ENCODE results near the gene GDPD3. TPM values are rescaled to one million over a fixed set of nuclear protein-coding genes. Genes with fewer than 3 reads are reported as not detected.
"Not testable (repeated sequence)": the region's sequence is repeated elsewhere in the genome, so short reads cannot be mapped to it uniquely, and the experiment has no call there.

The GDPD3 gene
- total RNA-seq, 3 donors from 2014 or later = 1.6 to 7.3 (median 2.0) TPM

DNA sequence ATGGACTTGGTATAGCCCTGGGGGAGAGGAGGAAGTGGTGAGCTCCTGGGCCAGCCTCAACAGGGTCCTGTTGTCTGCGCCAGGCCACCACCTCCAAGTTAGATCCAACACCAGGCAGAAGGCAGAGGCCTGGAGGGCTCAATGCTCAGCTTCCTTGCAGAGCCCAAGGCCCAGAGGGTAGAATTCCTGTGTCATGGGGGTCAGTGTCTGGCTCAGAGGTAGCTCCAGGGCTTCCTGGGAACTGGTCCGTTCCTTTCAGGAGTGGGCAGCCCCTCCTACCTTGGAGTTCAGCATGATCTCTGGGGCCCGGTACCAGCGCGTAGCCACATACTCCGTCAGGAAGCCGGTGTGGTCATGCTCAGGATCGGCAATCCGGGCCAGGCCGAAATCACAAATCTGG is 4.4 kb upstream of the GDPD3 start:
- Histone ChIP-seq H3K36me3 (no peaks in the 10 kb centered on the region), H3K4me1 (no peaks in the 10 kb centered on the region), H3K27ac (no peak overlapping the region), H3K4me3 (no peak overlapping the region), H3K27me3 (no peaks in the 10 kb centered on the region), H3K9me3 (no peaks in the 10 kb centered on the region)
- TF ChIP-seq, protein P1, sequence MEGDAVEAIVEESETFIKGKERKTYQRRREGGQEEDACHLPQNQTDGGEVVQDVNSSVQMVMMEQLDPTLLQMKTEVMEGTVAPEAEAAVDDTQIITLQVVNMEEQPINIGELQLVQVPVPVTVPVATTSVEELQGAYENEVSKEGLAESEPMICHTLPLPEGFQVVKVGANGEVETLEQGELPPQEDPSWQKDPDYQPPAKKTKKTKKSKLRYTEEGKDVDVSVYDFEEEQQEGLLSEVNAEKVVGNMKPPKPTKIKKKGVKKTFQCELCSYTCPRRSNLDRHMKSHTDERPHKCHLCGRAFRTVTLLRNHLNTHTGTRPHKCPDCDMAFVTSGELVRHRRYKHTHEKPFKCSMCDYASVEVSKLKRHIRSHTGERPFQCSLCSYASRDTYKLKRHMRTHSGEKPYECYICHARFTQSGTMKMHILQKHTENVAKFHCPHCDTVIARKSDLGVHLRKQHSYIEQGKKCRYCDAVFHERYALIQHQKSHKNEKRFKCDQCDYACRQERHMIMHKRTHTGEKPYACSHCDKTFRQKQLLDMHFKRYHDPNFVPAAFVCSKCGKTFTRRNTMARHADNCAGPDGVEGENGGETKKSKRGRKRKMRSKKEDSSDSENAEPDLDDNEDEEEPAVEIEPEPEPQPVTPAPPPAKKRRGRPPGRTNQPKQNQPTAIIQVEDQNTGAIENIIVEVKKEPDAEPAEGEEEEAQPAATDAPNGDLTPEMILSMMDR (IDR thresholded peaks at IDR 0.05) = no peak
- TF ChIP-seq POLR2A (IDR thresholded peaks at IDR 0.05) = no peak
- TF ChIP-seq POLR2AphosphoS5 (IDR thresholded peaks at IDR 0.05) = no peak
- intact Hi-C loops (cut with DNase I; ENCODE audit: low total_unique reads) = no loop called here
- no peak for DNase-seq (ENCODE audit: low spot score in 2 of 2)

DNA sequence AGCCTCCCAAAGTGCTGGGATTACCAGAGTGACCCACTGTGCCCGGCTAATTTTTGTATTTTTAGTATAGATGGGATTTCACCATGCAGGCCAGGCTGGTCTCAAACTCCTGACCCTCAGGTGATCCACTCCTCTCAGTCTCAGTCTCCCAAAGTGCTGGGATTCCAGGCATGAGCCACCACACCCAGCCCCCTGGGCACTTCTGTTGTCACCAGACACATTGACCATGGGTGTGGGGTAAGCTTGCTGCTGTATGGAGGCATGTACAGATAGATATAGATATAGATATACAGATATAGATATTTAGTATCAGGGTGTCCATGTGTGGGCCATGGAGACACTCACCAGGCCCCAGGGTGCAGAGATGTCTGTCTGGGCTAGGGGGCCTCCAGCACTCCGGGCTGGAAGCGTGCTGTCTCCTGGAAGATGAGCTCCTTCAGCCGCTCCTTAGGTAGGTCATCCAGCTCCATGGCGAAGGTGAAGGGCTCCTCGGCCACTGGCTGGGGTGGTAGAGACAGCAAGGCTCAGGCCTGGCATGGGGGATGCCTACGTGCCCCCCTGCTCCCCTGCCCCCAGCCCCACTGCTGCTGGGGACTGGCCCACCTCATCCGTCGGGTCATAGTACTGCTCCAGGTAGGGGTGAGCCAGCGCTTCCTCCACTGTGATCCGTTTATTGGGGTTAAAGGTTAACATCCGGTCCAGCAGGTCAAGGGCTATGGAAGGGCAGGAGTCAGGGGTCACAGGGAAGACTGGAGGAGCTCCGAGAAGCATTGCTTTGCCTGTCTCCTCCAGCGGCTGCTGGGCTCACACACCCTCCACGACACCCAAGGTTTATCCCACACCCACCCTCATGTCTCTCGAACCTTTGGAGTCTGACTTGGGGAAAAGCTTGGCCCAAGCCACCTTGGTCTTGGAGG is 3.2 kb upstream of the GDPD3 start:
- no peaks in the 10 kb centered on the region for H3K4me1 ChIP-seq
- no peaks in the 10 kb centered on the region for H3K36me3 ChIP-seq
- H3K9me3 ChIP-seq = no peaks in the 10 kb centered on the region
- no peaks in the 10 kb centered on the region for H3K27me3 ChIP-seq
- TF ChIP-seq, protein P1 (IDR thresholded peaks at IDR 0.05) = no peak
- TF ChIP-seq POLR2A (IDR thresholded peaks at IDR 0.05) (no peak), POLR2AphosphoS5 (IDR thresholded peaks at IDR 0.05) (no peak)
- H3K4me3 ChIP-seq = no peak overlapping the region
- no peak overlapping the region for H3K27ac ChIP-seq
- intact Hi-C loops (cut with DNase I; ENCODE audit: low total_unique reads) = no loop called here
- no peak for DNase-seq (ENCODE audit: low spot score in 2 of 2)

DNA sequence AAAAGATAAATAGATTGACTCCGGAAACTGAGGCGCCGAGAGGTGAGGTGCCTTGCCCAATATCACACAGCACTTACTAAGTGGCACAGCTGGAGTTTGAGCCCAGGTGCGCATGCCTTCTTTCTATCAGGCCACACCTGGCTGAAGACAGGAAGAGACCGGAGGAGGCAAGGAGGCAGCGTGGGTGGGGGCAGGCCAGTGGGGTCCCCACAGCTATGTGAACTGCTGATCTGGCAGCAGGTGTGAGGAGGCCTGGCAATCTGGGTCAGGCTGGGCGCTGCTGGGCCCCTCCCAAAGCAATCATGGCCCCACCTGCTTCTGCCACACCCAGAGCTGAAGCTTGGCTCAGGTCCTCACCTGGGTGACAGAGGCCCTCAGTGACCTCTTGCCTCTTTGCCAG is 1.9 kb upstream of the GDPD3 start:
- DNase-seq (ENCODE audit: low spot score in 2 of 2) = no peak
- no peak for TF ChIP-seq POLR2A (IDR thresholded peaks at IDR 0.05)
- no peak for TF ChIP-seq POLR2AphosphoS5 (IDR thresholded peaks at IDR 0.05)
- TF ChIP-seq, protein P1 (IDR thresholded peaks at IDR 0.05) = no peak
- Histone ChIP-seq H3K4me1 (no peaks in the 10 kb centered on the region), H3K9me3 (no peaks in the 10 kb centered on the region), H3K27me3 (no peaks in the 10 kb centered on the region), H3K4me3 (no peak overlapping the region), H3K27ac (no peak overlapping the region), H3K36me3 (no peaks in the 10 kb centered on the region)
- intact Hi-C loops (cut with DNase I; ENCODE audit: low total_unique reads) = no loop called here

DNA sequence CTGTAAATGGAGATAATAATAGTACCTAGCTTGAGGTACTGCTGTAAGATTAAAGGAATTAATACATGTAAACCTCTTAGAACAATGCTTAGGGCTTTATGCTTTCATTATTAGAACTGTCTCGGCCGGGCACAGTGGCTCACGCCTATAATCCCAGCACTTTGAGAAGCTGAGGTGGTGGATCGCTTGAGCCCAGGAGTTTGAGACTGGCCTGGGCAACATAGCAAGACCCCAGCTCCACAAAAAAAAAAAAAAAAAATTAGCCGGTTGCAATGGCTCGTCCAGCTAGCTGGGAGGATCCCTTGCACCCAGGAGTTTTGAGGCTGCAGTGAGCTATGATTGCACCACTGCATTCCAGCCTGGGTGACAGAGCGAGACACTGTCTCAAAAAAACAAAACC is 1.5 kb upstream of the GDPD3 start:
- intact Hi-C loops (cut with DNase I; ENCODE audit: low total_unique reads); H3K4me1 ChIP-seq; H3K9me3 ChIP-seq; H3K27me3 ChIP-seq; H3K27ac ChIP-seq; H3K36me3 ChIP-seq; H3K4me3 ChIP-seq; DNase-seq (ENCODE audit: low spot score in 2 of 2): not testable (repeated sequence)

DNA sequence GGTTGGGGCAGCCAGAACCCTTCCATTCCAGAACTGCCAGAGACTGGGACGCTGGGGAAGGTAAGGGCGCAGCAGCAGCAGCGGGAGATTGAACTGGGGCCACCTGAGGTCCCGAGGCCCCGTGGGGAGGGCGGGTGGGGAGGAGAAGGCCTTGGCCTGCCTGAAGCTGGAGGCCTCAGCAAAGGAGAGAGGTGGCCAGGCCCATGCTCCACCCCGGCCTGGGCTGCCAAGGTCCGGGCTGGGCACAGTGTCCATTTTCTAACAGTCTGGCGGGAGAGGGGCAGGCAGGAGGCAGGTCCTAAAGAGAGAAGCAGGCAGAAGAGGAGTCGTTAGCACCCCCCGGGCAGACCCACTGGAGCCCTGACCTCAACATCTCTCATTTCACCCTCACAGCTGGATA is 1.1 kb upstream of the GDPD3 start:
- Histone ChIP-seq H3K36me3 (no peaks in the 10 kb centered on the region), H3K4me1 (no peaks in the 10 kb centered on the region), H3K27me3 (no peaks in the 10 kb centered on the region), H3K27ac (no peak overlapping the region), H3K9me3 (no peaks in the 10 kb centered on the region), H3K4me3 (no peak overlapping the region)
- intact Hi-C loops (cut with DNase I; ENCODE audit: low total_unique reads) = no loop called here
- TF ChIP-seq POLR2AphosphoS5 (IDR thresholded peaks at IDR 0.05) (no peak), POLR2A (IDR thresholded peaks at IDR 0.05) (no peak)
- TF ChIP-seq, protein P1 (IDR thresholded peaks at IDR 0.05) = no peak
- DNase-seq (ENCODE audit: low spot score in 2 of 2) = no peak

All from breast epithelium (tissue), 4 donors.